Liver (tissue), 3 donors: ENCODE data around the gene RASA4B.
"Not testable (repeated sequence)": the region's sequence is repeated elsewhere in the genome, so short reads cannot be mapped to it uniquely, and the experiment has no call there.

Source experiments
- JUND ChIP-seq, 2 donors: IDR thresholded peaks; 2 replicates each; pipeline ENCODE4 v1.6.1; 2016; ENCODE audit warnings: antibody characterized with exemption in 2 of 2
- TF ChIP-seq, protein P1 (sequence below): fragments of 150-350 bp; IDR thresholded peaks from 2 replicates; pipeline ENCODE4 v1.5.1; 2017; ENCODE audit warnings: improper control_type of control experiment, low read depth, low read length; ENCODE audit not compliant: missing input control
- donor health status: healthy.
- donor health status: healthy.

GRCh38 chr7:102503141-102503540, 14.4 kb downstream of the RASA4B start:
- TF ChIP-seq, protein P1, sequence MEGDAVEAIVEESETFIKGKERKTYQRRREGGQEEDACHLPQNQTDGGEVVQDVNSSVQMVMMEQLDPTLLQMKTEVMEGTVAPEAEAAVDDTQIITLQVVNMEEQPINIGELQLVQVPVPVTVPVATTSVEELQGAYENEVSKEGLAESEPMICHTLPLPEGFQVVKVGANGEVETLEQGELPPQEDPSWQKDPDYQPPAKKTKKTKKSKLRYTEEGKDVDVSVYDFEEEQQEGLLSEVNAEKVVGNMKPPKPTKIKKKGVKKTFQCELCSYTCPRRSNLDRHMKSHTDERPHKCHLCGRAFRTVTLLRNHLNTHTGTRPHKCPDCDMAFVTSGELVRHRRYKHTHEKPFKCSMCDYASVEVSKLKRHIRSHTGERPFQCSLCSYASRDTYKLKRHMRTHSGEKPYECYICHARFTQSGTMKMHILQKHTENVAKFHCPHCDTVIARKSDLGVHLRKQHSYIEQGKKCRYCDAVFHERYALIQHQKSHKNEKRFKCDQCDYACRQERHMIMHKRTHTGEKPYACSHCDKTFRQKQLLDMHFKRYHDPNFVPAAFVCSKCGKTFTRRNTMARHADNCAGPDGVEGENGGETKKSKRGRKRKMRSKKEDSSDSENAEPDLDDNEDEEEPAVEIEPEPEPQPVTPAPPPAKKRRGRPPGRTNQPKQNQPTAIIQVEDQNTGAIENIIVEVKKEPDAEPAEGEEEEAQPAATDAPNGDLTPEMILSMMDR, result not testable (repeated sequence)
- not testable (repeated sequence) for TF ChIP-seq JUND (IDR thresholded peaks at IDR 0.05)
